ENCODE data around the gene C12orf43.

GRCh38 chr12:121011820-121012219 is 4.5 kb downstream of the C12orf43 start:
- no peak for TF ChIP-seq CTCF (IDR thresholded peaks at IDR 0.05)
- no peak for TF ChIP-seq POLR2AphosphoS5 (IDR thresholded peaks at IDR 0.05)
- no peak for TF ChIP-seq POLR2A (IDR thresholded peaks at IDR 0.05)
- no peak for TF ChIP-seq EP300 (IDR thresholded peaks at IDR 0.05)
